HS-27A (cell line): ENCODE measurements around the gene SOWAHD.
"Not testable (repeated sequence)": the region's sequence is repeated elsewhere in the genome, so short reads cannot be mapped to it uniquely, and the experiment has no call there.

Experiments
- DNase-seq: peaks from one replicate; pipeline ENCODE4 v3.0.0-alpha.2; 2012; ENCODE audit warnings: low read depth, missing footprints

SOWAHD gene

GRCh38 chrX:119757979-119758730, at the start of gene SOWAHD:
Gene SOWAHD (plus strand): TSS chrX:119758588. CDS start chrX:119758668, 80 bp downstream.
- no peak for DNase-seq

GRCh38 chrX:119708936-119709335, 49.5 kb upstream of the SOWAHD start:
- DNase-seq: no peak

- no peak for DNase-seq
Measured at GRCh38 chrX:119709630-119710029, 48.8 kb upstream of the SOWAHD start.

GRCh38 chrX:119721487-119721886, 36.9 kb upstream of the SOWAHD start:
- DNase-seq: no peak

GRCh38 chrX:119721926-119722325, 36.5 kb upstream of the SOWAHD start:
- no peak for DNase-seq

GRCh38 chrX:119726900-119727555, 31.4 kb upstream of the SOWAHD start:
- no peak for DNase-seq

GRCh38 chrX:119728487-119728886, 29.9 kb upstream of the SOWAHD start:
- no peak for DNase-seq

GRCh38 chrX:119729408-119730201, 28.8 kb upstream of the SOWAHD start:
- no peak for DNase-seq

- no peak for DNase-seq
Measured at GRCh38 chrX:119734897-119735339, 23.5 kb upstream of the SOWAHD start.

- no peak for DNase-seq
Measured at GRCh38 chrX:119735467-119735866, 22.9 kb upstream of the SOWAHD start.

GRCh38 chrX:119736206-119736764, 22.1 kb upstream of the SOWAHD start:
- DNase-seq: no peak

GRCh38 chrX:119738742-119739141, 19.6 kb upstream of the SOWAHD start:
- no peak for DNase-seq

GRCh38 chrX:119745283-119745848, 13.0 kb upstream of the SOWAHD start:
- no peak for DNase-seq

GRCh38 chrX:119750131-119750530, 8.3 kb upstream of the SOWAHD start:
- not testable (repeated sequence) for DNase-seq

- not testable (repeated sequence) for DNase-seq
Measured at GRCh38 chrX:119750751-119751150, 7.6 kb upstream of the SOWAHD start.

GRCh38 chrX:119753001-119753400, 5.4 kb upstream of the SOWAHD start:
- DNase-seq: no peak

GRCh38 chrX:119753639-119754257, 4.6 kb upstream of the SOWAHD start:
- no peak for DNase-seq

- DNase-seq: no peak
Measured at GRCh38 chrX:119755981-119756533, 2.3 kb upstream of the SOWAHD start.

GRCh38 chrX:119756926-119757635, 1.3 kb upstream of the SOWAHD start:
- DNase-seq: no peak

- no peak for DNase-seq
Measured at GRCh38 chrX:119757646-119757978, 776 bp upstream of the SOWAHD start.
